Measurements from ENCODE around the gene RBM38. TPM values are rescaled to one million over a fixed set of nuclear protein-coding genes. Genes with fewer than 3 reads are reported as not detected.

Gene RBM38
- total RNA-seq, 1 experiment from 2014 or later, result 56.5 TPM

DNA sequence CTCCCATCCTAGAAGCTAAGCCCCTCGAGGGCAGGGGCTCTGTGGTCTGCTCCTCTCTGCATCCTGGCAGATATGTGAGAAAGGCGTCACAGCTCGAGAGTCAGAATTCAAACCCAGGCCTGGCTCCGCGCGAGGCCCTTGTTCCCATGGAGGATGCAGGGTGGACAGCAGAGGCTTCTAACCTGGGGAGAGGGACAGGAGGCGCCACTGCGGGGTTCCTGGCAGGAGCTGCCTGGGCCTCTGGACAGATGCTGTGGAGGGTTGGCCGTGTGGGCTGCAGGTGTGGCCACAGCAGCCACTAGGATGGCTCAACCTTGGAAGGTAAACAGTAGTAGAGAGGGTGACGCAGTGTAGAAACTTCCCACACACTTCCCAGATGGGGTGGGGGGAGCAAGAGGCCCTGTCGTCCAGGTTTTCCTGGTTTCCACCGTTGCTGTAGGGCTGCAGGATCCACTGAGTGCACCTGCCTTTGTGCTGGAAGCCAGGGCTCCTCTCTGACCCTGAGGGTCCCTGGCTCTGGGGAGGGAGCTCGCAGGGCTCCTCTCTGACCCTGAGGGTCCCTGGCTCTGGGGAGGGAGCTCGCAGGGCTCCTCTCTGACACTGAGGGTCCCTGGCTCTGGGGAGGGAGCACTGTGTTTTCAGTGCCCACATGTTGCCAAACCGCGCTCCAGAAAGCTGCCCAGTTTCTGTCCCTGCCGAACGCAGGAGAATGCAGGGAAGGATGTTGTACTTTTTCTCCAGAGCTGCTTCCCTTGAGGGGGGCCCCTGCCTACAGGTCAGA, 14.2 kb downstream of the RBM38 start:
- Histone ChIP-seq H4K20me1 (ENCODE audit: low read length) (no peaks in the 10 kb centered on the region), H2AFZ (ENCODE audit: low read length) (no peak overlapping the region), H3K27me3 (ENCODE audit: low read length) (no peaks in the 10 kb centered on the region), H3K36me3 (ENCODE audit: low read depth, low read length) (peaks cover 44% of the 10 kb centered on the region; the same call in 1 of the 2 replicates), H3K9ac (ENCODE audit: low read length) (no peak overlapping the region), H3K4me2 (ENCODE audit: low read length) (no peak overlapping the region), H3K9me3 (ENCODE audit: low read length) (no peaks in the 10 kb centered on the region), H3K4me1 (ENCODE audit: insufficient read depth, low read length) (no peaks in the 10 kb centered on the region), H3K79me2 (ENCODE audit: low read length) (no peaks in the 10 kb centered on the region), H3K27ac (ENCODE audit: low read length) (no peak overlapping the region), H3K4me3 (ENCODE audit: low read length) (no peak overlapping the region), H3K9me2 (replicated peaks; ENCODE audit: low read length) (no peaks in the 10 kb centered on the region), H3F3A (ENCODE audit: low read length, unreplicated experiment) (no peaks in the 10 kb centered on the region)
- DNase-seq (no peak), ATAC-seq (no peak)
- intact Hi-C loops (cut with micrococcal nuclease), result no loop called here
- no TSS peak for BruUV-seq (replicated peaks)
- ChIA-PET POLR2A (ENCODE audit: unreplicated experiment) (no interaction called here), CTCF (no interaction called here)
- no peak for TF ChIP-seq EZH2 (IDR thresholded peaks at IDR 0.05; ENCODE audit: low read length, unreplicated experiment)
- no peak for TF ChIP-seq EZH2phosphoT487 (IDR thresholded peaks at IDR 0.05; ENCODE audit: borderline replicate concordance, low read length)
- TF ChIP-seq, protein P1, sequence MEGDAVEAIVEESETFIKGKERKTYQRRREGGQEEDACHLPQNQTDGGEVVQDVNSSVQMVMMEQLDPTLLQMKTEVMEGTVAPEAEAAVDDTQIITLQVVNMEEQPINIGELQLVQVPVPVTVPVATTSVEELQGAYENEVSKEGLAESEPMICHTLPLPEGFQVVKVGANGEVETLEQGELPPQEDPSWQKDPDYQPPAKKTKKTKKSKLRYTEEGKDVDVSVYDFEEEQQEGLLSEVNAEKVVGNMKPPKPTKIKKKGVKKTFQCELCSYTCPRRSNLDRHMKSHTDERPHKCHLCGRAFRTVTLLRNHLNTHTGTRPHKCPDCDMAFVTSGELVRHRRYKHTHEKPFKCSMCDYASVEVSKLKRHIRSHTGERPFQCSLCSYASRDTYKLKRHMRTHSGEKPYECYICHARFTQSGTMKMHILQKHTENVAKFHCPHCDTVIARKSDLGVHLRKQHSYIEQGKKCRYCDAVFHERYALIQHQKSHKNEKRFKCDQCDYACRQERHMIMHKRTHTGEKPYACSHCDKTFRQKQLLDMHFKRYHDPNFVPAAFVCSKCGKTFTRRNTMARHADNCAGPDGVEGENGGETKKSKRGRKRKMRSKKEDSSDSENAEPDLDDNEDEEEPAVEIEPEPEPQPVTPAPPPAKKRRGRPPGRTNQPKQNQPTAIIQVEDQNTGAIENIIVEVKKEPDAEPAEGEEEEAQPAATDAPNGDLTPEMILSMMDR (conservative IDR thresholded peaks at IDR 0.05; ENCODE audit: low read depth, low read length), result no peak

DNA sequence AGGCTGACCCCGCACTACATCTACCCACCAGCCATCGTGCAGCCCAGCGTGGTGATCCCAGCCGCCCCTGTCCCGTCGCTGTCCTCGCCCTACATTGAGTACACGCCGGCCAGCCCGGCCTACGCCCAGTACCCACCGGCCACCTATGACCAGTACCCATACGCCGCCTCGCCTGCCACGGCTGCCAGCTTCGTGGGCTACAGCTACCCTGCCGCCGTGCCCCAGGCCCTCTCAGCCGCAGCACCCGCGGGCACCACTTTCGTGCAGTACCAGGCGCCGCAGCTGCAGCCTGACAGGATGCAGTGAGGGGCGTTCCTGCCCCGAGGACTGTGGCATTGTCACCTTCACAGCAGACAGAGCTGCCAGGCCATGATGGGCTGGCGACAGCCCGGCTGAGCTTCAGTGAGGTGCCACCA, 16.4 kb downstream of the RBM38 start:
- intact Hi-C loops (cut with micrococcal nuclease), result no loop called here
- H3K9ac ChIP-seq (ENCODE audit: low read length), result no peak overlapping the region
- H3K4me3 ChIP-seq (ENCODE audit: low read length), result no peak overlapping the region
- peaks cover 34% of the 10 kb centered on the region; the same call in 1 of the 2 replicates for H3K36me3 ChIP-seq (ENCODE audit: low read depth, low read length)
- H3K27me3 ChIP-seq (ENCODE audit: low read length), result no peaks in the 10 kb centered on the region
- TF ChIP-seq, protein P1 (conservative IDR thresholded peaks at IDR 0.05; ENCODE audit: low read depth, low read length), result no peak
- TF ChIP-seq EZH2phosphoT487 (IDR thresholded peaks at IDR 0.05; ENCODE audit: borderline replicate concordance, low read length) (no peak), EZH2 (IDR thresholded peaks at IDR 0.05; ENCODE audit: low read length, unreplicated experiment) (no peak)
- no peaks in the 10 kb centered on the region for H3K9me2 ChIP-seq (replicated peaks; ENCODE audit: low read length)
- no peak for ATAC-seq
- H3K79me2 ChIP-seq (ENCODE audit: low read length), result no peaks in the 10 kb centered on the region
- no peak for DNase-seq
- BruUV-seq (replicated peaks), result no TSS peak
- no peak overlapping the region for H3K27ac ChIP-seq (ENCODE audit: low read length)
- no peak overlapping the region for H2AFZ ChIP-seq (ENCODE audit: low read length)
- H3K4me1 ChIP-seq (ENCODE audit: insufficient read depth, low read length), result no peaks in the 10 kb centered on the region
- H3F3A ChIP-seq (ENCODE audit: low read length, unreplicated experiment), result no peaks in the 10 kb centered on the region
- no peak overlapping the region for H3K4me2 ChIP-seq (ENCODE audit: low read length)
- ChIA-PET POLR2A (ENCODE audit: unreplicated experiment) (no interaction called here), CTCF (no interaction called here)
- no peaks in the 10 kb centered on the region for H4K20me1 ChIP-seq (ENCODE audit: low read length)
- H3K9me3 ChIP-seq (ENCODE audit: low read length), result no peaks in the 10 kb centered on the region

DNA sequence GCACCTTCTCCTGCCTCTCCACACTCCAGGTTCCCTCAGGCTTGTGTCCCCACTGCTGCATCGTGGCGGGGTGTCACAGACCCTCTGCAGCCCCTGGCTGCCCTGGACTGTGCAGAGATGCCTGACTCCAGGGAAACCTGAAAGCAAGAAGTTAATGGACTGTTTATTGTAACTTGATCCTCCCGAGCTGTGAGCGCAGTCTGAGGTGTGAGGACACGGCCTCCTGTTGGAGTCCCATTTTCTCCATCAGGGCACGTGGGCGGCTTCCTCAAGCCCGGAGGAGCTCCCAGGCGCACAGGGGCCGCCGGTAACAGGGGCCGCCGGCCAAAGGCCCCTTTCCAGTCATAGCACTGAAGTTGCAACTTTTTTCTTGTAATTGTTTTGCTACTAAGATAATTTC, 16.9 kb downstream of the RBM38 start:
- ATAC-seq (no peak), DNase-seq (no peak)
- H3K4me1 ChIP-seq (ENCODE audit: insufficient read depth, low read length), result no peaks in the 10 kb centered on the region
- H3K9ac ChIP-seq (ENCODE audit: low read length), result no peak overlapping the region
- no peaks in the 10 kb centered on the region for H3K27me3 ChIP-seq (ENCODE audit: low read length)
- H3K9me2 ChIP-seq (replicated peaks; ENCODE audit: low read length), result no peaks in the 10 kb centered on the region
- CTCF ChIA-PET, result no interaction called here
- no peaks in the 10 kb centered on the region for H3F3A ChIP-seq (ENCODE audit: low read length, unreplicated experiment)
- no peak overlapping the region for H3K4me2 ChIP-seq (ENCODE audit: low read length)
- H3K27ac ChIP-seq (ENCODE audit: low read length), result no peak overlapping the region
- no peaks in the 10 kb centered on the region for H3K79me2 ChIP-seq (ENCODE audit: low read length)
- no TSS peak for BruUV-seq (replicated peaks)
- TF ChIP-seq EZH2phosphoT487 (IDR thresholded peaks at IDR 0.05; ENCODE audit: borderline replicate concordance, low read length) (no peak), EZH2 (IDR thresholded peaks at IDR 0.05; ENCODE audit: low read length, unreplicated experiment) (no peak)
- TF ChIP-seq, protein P1 (conservative IDR thresholded peaks at IDR 0.05; ENCODE audit: low read depth, low read length), result no peak
- peaks cover 30% of the 10 kb centered on the region; the same call in 1 of the 2 replicates for H3K36me3 ChIP-seq (ENCODE audit: low read depth, low read length)
- intact Hi-C loops (cut with micrococcal nuclease), result no loop called here
- POLR2A ChIA-PET (ENCODE audit: unreplicated experiment), result no interaction called here
- H2AFZ ChIP-seq (ENCODE audit: low read length), result no peak overlapping the region
- H4K20me1 ChIP-seq (ENCODE audit: low read length), result no peaks in the 10 kb centered on the region
- H3K4me3 ChIP-seq (ENCODE audit: low read length), result no peak overlapping the region
- H3K9me3 ChIP-seq (ENCODE audit: low read length), result no peaks in the 10 kb centered on the region

Measured in PC-3 (cell line).